NCI-H446 treated with DMSO at 0.1 percent for 48 hours (cell line): ENCODE results near the gene CHD6.

Experiments
- DNase-seq: peaks from one replicate; lab custom pipeline; 2025; lab: John Stamatoyannopoulos, UW

The CHD6 gene

DNA sequence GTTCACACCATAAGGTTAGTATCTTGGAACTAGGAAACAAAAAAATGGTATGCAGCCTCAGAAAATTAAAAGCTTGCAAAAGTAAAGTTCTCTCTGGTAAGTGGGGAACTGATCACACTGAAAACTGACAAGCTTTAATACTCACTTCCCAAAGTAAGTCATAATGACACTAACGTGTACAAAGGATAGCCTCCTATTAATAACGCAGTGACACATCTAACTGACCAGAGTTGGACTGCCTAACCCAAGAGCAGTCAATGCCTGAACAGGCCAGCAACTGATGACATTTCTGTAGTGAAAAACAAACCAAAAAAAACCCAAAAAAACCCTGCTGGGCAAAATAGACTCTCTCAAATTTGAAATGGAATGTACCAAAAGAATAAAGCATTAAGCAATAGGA, 30.7 kb downstream of the CHD6 start:
- DNase-seq = no peak

DNA sequence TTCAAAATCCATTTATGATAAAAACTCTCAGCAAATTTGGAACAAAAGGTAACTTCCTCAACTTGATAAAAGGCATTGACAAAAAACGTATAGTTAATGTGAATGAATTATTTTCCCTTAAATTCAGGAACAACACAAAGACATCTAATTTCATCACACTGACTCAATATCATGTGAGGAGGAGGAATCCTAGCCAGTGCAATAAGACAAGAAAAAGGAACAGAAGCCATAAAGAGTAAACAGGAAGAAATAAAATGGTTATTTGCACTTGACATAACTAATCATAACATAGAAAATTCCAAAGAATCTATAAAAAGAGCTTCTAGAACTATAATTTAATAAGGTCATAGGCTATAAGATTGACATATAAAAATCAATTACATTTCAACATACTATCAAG, 31.4 kb downstream of the CHD6 start:
- no peak for DNase-seq

DNA sequence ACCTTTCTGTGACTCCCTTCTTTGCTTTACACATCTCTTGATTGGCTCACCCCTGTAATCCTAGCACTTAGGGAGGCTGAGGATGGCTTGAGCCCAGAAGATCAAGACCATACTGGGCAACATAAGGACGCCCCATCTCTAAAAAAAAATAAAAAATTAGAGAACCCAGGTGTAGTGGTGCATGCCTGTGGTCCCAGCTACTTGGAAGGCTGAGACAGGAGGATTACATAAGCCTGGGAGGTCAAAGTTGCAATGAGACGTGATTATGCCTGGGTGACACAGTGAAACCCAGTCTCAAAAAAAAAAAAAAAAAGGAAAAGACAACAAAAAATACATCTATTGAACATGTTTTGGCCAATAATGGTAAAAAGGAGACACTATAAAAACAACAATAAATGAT, 37.8 kb downstream of the CHD6 start:
- no peak for DNase-seq

DNA sequence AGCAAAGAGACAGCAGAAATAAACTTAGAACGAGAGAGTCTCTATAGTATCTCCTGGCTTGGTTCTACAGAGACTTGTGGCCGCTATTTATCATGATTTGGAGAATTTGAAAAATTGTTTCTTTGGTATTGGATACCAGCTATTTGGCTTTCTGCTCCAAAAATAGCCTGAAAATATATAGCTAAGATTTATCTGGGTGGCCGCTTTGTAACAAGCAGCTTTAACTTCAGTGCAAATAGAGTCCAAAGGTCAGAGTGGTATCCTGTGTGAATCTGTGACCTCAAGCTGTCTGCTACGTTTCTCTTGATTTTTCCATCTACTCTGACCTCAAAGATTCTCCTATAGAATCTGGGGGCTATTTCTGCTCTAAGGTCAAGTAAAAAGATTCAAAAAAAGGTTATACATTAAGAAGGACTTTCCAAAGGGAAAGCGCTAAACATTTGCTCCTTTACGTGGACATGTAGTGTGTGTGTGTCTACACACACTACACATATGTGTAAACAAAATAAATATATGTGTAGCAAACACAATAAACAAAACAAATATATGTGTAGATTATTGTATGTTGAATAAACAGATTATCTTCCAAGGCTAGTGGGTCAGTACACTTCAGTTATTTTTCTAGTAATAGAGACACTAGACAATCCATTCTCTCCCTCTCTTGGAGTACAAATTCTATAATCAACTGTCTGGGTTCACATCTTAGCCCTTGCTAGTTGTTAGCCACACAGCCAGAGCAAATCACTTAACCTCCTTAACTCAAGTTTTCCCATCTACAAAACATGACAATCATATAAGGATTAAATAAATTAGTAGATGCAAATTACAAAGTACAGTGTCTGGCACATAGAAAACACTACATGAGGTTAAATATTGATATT, 40.8 kb downstream of the CHD6 start:
- no peak for DNase-seq

DNA sequence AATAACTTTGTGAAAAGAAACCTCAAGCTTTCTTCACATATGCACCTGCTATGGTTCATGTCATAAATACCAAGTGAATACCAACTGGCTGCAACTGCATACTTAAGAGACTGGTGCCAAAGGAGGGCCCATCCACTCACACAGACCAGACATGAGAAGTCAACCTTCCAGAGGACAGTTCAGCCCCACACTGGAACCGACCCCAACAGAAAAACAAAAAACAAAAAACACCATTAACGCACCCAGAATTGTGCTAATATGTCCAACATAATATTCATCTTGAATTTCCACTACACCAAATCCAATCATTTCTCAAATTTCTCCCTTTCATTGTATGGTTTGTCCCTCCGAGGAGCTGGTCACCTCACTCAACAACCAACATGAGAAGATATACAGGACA, 42.8 kb downstream of the CHD6 start:
- no peak for DNase-seq

DNA sequence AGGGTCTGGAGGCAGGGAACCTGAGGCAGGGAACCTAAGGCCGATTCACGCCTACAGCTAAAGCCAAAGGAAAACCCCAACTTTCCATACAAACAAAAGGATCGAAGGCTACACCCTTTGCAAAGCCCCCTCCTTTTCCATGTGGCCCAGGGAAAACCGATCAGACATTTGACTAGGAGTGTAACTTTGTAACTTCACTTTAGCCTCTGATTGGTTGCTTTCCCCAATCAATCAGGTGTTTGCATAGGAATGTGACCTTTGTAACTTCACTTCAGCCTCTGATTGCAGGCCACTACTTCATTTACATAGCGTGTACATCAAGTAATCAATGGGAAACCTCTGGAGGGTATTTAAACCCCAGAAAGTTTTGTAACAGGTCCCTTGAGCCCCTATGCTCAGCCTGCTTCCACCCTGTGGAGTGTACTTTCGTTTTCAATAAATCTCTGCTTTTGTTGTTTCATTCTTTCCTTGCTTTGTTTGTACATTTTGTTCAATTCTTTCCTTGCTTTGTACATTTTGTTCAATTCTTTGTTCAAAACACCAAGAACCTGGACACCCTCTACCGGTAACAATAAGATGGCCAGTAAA, 43.3 kb downstream of the CHD6 start:
- DNase-seq = no peak

DNA sequence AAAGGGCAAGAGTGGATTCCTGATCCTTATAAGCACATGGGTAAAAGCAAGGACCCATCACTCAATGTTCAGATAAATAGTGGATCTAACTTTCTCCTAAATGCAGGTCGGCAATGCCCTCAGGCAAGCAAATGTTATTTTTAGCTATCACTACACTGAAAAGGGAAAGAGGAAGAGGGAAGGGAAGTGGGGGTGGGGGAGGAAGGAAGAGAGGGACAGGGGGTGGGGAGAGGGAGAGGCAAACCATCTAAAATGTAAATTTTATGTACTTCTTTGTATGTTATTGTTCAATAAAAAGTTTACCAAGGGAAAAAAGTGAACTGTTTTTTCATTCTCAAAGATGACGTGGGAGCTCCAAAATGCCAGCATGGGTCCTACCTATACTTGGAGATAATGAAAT, 44.2 kb downstream of the CHD6 start:
- no peak for DNase-seq

DNA sequence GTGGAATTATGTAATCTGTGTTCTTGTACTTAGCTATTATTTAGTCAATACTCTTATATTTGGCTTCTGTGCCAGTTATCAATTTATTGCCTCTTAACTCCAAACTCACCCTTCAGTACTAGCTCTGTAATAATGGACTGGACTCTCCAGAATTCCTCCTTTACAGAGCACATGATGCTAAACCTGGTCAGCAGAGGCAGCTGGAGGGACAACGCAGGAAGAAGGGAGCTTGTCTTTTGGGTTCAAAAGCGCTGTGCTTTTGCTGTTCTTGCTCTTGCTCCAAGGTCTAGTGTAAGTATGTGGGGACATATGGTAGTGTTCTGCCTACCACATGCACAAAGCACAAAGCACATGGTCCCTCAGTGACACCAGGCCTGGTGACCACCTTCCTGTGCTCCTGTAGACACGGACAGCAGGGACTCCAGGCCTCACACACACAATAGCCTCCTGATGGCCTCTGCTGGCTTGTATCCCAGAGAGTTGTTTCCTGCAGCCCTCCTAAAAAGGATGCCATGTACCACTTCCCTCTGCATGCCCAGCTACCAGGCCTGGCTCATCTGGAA, 46.1 kb downstream of the CHD6 start:
- no peak for DNase-seq

DNA sequence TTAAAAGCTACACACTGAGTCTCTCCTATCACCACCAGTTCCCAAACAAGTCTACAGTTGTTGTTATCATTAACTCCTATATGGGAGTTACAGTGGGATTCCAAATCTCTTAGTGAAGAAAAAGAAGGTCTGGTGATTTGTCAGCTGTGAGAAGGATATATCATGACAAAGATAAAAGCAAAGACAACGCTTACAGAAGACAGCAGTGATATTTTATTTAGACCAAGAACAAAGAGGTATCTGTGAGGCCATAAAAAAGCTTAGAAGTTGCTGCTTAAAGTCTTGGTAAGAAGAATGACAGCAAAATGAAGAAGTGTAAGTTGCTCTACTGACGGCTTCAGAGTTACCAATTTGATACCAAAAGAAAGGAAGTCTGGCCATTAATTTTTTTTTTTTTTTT, 47.2 kb downstream of the CHD6 start:
- DNase-seq = no peak

DNA sequence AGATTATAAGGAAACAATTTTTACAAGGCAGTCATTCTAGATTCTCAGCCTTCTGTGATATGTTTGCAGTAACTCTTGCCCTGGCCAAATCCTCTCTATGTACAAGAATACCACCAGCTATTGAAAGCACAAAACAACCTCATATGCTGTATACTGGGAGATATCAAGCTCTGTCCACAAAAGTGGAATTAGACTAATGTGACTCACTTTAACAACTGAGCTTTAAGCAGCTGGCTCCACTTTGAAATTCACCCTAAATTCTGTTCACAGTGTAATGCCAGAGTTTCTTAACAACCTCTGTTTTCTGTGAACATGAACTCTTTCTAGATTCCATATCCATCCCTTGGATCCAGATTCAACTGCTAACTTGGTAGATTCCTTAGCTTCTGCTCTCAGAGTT, 47.6 kb downstream of the CHD6 start:
- DNase-seq = no peak

DNA sequence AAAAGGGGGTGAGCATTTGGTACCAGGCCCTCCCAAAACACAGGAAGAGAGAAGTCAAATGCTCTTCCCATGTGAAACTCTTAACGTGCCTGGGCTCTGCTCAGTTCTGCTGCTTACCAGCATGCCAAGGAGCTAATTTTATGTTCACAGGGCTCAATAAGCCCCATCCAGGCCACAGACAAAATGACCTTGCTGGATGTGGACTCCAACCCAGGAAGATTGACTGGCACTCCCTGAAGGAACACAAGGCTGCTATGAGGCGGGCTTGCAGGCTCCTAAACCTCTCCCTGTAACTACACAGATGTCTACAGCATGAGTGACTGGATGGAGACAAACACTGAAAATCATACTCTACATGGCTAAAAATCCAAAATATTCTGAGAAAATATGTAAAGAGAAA, 50.6 kb downstream of the CHD6 start:
- no peak for DNase-seq

DNA sequence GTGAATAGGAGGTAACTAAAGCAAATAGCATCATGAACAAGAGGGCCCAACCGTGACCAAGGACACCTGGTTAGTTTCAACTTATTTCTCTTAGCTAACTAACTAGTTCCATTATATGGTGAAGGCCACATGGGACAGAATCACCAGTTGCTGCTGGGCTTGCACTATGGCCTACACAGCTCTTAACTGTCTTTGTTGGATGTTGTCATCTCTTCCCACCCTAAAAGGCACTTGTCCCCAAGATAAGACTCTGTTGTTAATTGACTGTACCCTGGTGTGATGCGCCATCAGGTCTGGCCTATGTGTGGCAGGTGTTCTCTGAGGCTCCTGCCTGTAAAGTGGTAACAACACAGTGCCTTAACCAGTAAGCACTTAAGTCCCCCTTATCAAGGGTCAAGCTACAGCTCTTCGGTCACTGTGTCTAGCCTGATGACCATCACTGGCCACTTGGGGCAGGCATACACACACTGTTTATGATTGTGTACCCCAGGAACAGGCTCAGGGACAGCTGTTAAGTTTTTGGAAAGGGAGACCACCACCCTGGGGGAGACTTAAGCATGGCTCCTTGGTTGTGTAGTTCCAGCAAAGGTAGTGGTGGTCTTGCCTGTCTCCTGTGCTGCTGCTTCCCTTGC, 51.2 kb downstream of the CHD6 start:
- no peak for DNase-seq

DNA sequence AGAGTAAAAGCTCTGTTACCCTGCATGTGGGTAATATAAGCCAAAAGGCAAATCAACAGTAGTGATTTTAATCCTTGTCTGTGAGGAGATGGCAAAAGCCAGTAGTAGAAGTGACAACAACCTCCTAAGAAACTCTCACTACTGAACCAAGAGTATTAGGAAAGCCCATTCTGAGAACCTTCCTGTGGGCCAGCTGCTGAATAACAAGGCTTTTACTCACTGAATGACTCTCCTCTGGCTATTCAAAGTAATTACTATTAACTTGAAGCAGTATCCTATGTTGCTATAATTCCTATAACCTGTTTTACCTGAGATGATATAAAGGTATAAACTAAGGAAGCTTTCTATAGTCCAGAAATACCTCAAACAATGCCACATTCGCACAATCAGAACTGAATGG, 55.1 kb downstream of the CHD6 start:
- no peak for DNase-seq

DNA sequence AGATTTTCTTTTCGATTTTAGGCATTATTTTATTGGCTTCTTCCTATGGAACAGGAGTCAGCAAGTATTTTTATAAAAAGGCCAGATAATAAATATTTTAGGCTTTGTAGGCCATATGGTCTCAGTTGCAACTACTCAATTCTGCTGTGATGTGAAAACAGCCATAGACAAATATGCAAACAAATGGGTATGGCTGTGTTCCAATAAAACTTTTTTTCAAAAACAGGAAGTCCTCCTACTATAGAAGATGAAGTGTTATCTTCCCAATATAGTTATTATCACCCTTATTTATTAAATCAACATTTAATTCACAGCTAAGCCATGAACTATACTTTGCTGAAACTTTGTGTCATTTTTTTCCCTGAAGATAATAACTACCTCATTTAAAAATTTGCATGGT, 57.2 kb downstream of the CHD6 start:
- peak; percentile 22 for DNase-seq

DNA sequence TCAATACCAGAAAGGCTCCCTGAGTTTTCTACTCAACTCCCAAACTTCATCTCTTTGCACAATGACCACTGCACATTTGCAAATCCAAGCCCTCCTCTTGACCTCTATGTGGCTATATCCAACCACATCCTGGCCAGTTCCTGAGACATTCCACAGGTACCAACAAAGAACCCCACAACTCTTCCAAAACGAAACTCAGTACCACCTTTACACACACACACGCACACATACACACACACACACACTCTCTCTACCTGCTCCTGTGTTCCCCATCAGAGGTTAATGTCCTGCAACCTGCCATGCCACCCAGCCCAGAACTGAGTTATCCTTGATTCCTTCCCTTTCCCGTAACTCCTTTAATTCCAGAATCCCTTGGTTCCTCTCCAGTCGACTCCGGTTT, 58.5 kb downstream of the CHD6 start:
- DNase-seq = no peak

DNA sequence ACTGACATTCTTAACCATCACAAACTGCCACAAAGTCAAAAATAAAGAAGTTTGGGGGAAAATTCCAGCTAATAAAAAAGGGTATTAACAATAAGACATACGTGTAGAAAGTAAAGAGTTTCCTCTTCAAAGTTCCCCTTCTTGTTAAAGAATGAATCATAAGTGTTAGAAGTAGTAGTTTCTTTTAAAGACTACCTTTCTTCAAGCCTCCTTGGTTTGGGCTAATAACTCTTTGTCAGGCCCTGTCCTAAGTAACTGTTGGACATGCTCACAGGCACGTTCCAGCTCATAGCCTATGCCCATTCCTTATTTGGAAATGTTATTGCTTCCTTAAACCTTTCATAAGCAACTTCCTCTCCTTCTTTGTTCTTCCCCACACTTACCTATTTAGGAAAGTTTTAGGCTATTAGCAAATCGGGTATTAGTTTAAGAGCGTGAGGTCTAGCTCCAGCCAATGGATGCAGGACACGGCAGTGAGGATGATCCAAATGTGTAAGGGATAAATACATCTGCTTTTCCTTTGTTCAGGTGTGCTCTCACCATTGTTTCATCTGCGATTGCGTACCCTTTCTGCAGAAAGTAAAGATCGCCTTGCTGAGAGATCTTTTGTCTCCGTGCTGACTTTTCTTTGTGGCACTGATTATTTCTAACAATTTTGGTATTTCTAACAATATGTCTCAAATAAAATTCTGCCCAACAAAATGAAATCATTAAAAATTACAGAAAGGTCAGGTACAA, 64.9 kb downstream of the CHD6 start:
- DNase-seq = no peak

DNA sequence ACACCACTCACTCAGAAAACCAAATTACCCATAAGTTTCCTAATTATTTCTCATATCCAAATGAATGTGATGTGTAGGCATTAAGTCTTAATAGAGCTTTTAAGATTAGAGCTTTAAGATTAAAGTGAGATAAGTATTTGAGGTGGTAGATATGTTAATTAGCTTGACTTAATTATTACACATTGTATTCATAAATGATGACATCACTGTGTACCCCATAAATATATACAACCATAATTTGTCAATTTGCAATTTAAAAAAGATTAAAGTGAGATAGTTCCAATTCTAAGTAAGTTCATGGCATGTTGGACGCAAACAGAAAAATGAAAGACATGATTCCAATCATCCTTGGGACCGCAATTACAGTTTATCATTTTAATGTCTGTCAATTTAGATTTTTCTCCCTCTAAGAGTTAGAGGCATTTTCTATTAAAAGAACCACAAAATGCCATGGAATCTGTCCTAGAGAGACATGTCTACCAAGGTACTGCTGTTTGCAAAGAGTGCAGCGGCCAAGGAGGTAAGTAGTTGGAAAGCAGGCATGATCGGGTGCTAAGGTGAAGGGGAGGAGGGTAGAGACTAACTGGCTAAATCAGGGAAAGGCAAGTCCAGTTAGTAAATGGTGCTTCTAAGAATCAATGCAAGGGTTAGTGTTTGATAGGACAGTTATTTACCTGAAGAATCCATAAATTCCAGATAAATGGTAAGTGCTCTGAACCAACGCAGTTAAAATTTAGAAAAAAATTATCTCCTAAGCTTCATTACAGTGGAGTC, 65.7 kb downstream of the CHD6 start:
- no peak for DNase-seq

DNA sequence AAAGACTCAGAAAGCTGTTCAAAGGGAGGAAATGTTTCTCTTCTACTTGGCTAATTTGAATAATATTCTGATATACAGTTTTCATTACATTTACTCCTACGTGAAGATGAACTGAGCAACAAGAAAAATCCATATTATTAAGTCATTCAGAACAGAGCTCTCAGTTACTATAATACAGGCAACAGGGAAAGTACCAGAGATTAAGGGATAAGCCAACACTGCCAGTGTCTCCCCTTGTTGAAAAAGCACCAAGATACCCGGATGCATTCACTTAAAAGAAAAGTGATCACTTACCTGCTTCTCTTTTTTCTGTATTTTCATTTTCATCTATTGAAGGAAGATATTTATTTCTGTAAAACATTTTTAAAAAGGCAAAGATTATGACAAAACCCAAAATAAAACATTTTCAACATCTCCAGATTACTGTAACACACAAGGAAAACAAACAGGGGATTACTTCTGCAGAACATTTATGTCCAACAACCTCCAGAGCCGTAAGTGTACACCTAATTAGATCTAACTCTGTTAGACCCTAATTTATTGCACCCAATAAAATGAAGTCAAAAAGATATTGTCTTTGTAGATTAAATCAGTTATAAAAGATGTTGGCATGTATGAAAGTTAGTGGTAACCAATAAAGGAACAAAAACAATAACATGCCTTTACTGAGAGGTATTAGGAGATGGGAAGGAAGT, 67.0 kb downstream of the CHD6 start:
- no peak for DNase-seq

DNA sequence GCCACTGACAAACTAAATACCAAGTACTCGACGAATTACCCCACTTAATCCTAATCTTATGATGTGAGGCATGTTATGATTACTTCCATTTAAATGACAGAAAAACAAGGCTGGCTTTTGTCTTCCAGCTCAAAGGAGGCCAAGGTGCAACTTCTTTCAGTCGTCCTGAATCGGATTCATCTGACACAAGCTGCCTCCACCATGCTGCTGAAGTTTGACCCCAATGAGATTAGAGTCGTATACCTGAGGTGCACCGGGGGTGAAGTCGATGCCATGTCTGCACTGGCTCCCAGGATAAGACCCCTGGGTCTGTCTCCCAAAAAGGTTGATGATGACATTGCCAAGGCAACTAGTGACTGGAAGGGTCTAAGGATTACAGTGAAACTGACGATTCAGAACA, 71.0 kb downstream of the CHD6 start:
- DNase-seq = no peak

DNA sequence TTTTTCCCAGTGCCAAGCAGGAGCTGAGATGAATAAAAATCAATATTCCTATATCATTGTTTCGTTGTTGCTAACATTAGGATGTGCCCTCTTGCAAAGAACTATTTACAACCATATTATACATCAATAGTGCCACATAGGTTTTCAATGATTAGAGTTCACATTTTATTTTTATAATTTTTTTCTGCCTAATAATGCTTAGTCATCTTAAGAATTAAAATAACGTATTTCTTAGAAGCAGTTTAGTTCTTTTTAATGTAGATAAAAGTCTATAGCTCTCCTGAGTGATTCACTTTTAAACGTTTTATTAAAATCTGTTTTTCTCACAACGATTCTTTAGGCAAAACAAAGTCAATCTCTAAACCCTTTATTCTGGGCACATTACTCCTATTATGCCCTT, 71.6 kb downstream of the CHD6 start:
- DNase-seq = no peak

DNA sequence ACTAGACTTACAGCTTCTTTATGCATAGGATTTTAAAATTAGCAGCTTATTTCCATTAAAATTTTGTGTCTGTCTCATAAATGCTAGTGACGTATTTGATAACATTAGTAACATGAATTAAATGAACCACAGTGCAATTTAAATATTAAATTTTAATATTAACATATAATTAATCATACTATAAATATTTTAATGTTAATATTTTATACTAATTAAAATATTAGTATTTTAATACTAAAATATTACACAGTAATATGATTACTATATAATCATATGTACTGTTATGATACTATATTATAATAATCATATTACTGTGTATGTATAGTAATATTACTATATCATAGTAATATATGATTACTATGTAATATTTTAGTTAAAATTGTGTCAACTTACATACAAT, 73.7 kb downstream of the CHD6 start:
- no peak for DNase-seq
